Tibial nerve (tissue), 4 donors: Measurements from ENCODE around the gene DNAJA2.

ENCODE experiments used
- CTCF ChIP-seq, 5 experiments: fragments of 200-600 bp in 3 of 5; fragments of 450-650 bp in 2 of 5; sonication (generic) in 3 of 5; IDR thresholded peaks; one replicate each; pipeline ENCODE4 v1.5.1; 2016 to 2019; ENCODE audit warnings: antibody characterized with exemption in 5 of 5, mild to moderate bottlenecking in 3 of 5, moderate library complexity in 2 of 5
- EP300 ChIP-seq, 2 donors: sonication (generic); formaldehyde crosslinking; IDR thresholded peaks; one replicate each; pipeline ENCODE4 v1.6.1; 2017; ENCODE audit warnings: antibody characterized with exemption in 2 of 2, mild to moderate bottlenecking in 1 of 2

GRCh38 chr16:46929378-46930332 lies 43.8 kb downstream of the DNAJA2 start:
- peak; percentile 81 to 91 (median 85) for TF ChIP-seq CTCF (IDR thresholded peaks at IDR 0.05)
- no peak for TF ChIP-seq EP300 (IDR thresholded peaks at IDR 0.05)
